B cell (primary cell): ENCODE measurements around the gene ABCA2. TPM values are rescaled to one million over a fixed set of nuclear protein-coding genes. Genes with fewer than 3 reads are reported as not detected.

Experiments
- ATAC-seq: fragments of 200-7000 bp; cut with Tn5 transposase; one replicate; pipeline ENCODE4 v1.10.0; 2021; ENCODE audit warnings: low read depth, mild to moderate bottlenecking, moderate number of reproducible peaks, moderate library complexity
- CTCF ChIA-PET: fragments of 350-600 bp; sonication (Branson Sonifier 250); formaldehyde crosslinking; loops from one replicate; lab custom pipeline; 2021; ENCODE audit warnings: antibody characterized with exemption, inconsistent platforms; lab: Charles Lee
- POLR2A ChIA-PET: fragments of 350-600 bp; sonication (Branson Sonifier 250); formaldehyde crosslinking; loops from one replicate; lab custom pipeline; 2021; ENCODE audit warnings: antibody characterized with exemption; lab: Charles Lee
- DNase-seq: peaks from one replicate; pipeline ENCODE4 v3.0.0; 2013
- H2AFZ ChIP-seq: 2 replicates; pipeline ENCODE4 v1.6.1; 2012; ENCODE audit warnings: mild to moderate bottlenecking, low read depth, low read length; ENCODE audit not compliant: insufficient read depth, poor library complexity, severe bottlenecking
- H3K27ac ChIP-seq, 2 donors: 1 replicate in 1 of 2; 2 replicates in 1 of 2; pipeline ENCODE4 v1.5.1; 2012 to 2013; ENCODE audit warnings: low read length in 2 of 2, mild to moderate bottlenecking in 2 of 2, moderate library complexity in 1 of 2
- H3K27me3 ChIP-seq, 4 experiments: fragments of 200-600 bp in 1 of 4; sonication (generic) in 1 of 4; replicated peaks in 1 of 4; 1 replicate in 2 of 4; 2 replicates in 2 of 4; pipeline versions ENCODE4 v1.6.1 to v1.7.0; 2013 to 2016; ENCODE audit warnings: low read length in 3 of 4, mild to moderate bottlenecking in 2 of 4, mixed read lengths in 1 of 4, moderate library complexity in 1 of 4; ENCODE audit not compliant: insufficient read depth in 4 of 4, control insufficient read depth in 3 of 4; ENCODE audit errors: control extremely low read depth in 1 of 4
- H3K36me3 ChIP-seq, 2 experiments: replicated peaks in 1 of 2; 1 replicate in 1 of 2; 2 replicates in 1 of 2; pipeline versions ENCODE4 v1.6.1 to v1.7.1; 2013; ENCODE audit warnings: low read length in 1 of 2; ENCODE audit not compliant: insufficient read depth in 2 of 2, control insufficient read depth in 1 of 2; ENCODE audit errors: control extremely low read depth in 1 of 2, extremely low read depth in 1 of 2
- H3K4me1 ChIP-seq, 2 donors: fragments of 200-600 bp in 1 of 2; sonication (generic) in 1 of 2; 1 replicate in 1 of 2; 2 replicates in 1 of 2; pipeline versions ENCODE4 v1.5.1 to v1.6.1; 2013 to 2017; ENCODE audit warnings: low read length in 2 of 2; ENCODE audit not compliant: control insufficient read depth in 2 of 2, insufficient read depth in 2 of 2
- H3K4me2 ChIP-seq: replicated peaks from 2 replicates; pipeline ENCODE3; 2012; ENCODE audit warnings: mild to moderate bottlenecking, low read depth, low read length; ENCODE audit not compliant: poor library complexity, severe bottlenecking
- H3K4me3 ChIP-seq, 5 experiments: fragments of 200-600 bp in 1 of 5; sonication (generic) in 1 of 5; 1 replicate in 3 of 5; 2 replicates in 2 of 5; pipeline versions ENCODE4 v1.5.1 to v1.7.0; 2011 to 2016; ENCODE audit warnings: low read length in 4 of 5, mild to moderate bottlenecking in 4 of 5, low read depth in 2 of 5, control low read depth in 1 of 5, moderate library complexity in 1 of 5; ENCODE audit not compliant: insufficient read depth in 1 of 5; ENCODE audit errors: control extremely low read depth in 1 of 5, extremely low read depth in 1 of 5
- H3K79me2 ChIP-seq: fragments of 200-600 bp; sonication (generic); one replicate; pipeline ENCODE4 v1.6.0; 2016; ENCODE audit warnings: low read length; ENCODE audit not compliant: control insufficient read depth, insufficient read depth
- H3K9ac ChIP-seq: fragments of 200-600 bp; sonication (generic); 2 replicates; pipeline ENCODE4 v1.6.1; 2017; ENCODE audit warnings: mild to moderate bottlenecking, low read length, moderate library complexity
- H3K9me3 ChIP-seq, 3 donors: one replicate each; pipeline versions ENCODE4 v1.6.1 to v1.7.1; 2013; ENCODE audit warnings: low read length in 2 of 3; ENCODE audit not compliant: control insufficient read depth in 2 of 3, insufficient read depth in 1 of 3; ENCODE audit errors: control extremely low read depth in 1 of 3
- H4K20me1 ChIP-seq: 2 replicates; pipeline ENCODE4 v1.6.0; 2012; ENCODE audit warnings: mild to moderate bottlenecking, low read length; ENCODE audit not compliant: insufficient read depth, control insufficient read depth, poor library complexity, severe bottlenecking
- H3K27ac Mint-ChIP-seq: one replicate; pipeline ENCODE4 v1.8.0; 2021; ENCODE audit warnings: mixed read lengths
- H3K27me3 Mint-ChIP-seq: one replicate; pipeline ENCODE4 v1.8.0; 2021; ENCODE audit warnings: mixed read lengths
- H3K4me1 Mint-ChIP-seq: one replicate; pipeline ENCODE4 v1.8.0; 2021; ENCODE audit warnings: mixed read lengths
- H3K4me3 Mint-ChIP-seq: one replicate; pipeline ENCODE4 v1.8.0; 2021; ENCODE audit warnings: mixed read lengths
- H3K9me3 Mint-ChIP-seq: one replicate; pipeline ENCODE4 v1.8.0; 2022; ENCODE audit warnings: mixed read lengths; ENCODE audit not compliant: insufficient read depth
- CTCF ChIP-seq: fragments of 200-600 bp; IDR thresholded peaks from one replicate; pipeline ENCODE4 v1.8.0; 2022; ENCODE audit warnings: antibody characterized with exemption, mild to moderate bottlenecking
- EZH2 ChIP-seq: IDR thresholded peaks from 2 replicates; pipeline ENCODE4 v1.6.1; 2012; ENCODE audit warnings: borderline replicate concordance, low read depth, mild to moderate bottlenecking, moderate library complexity, low read length; ENCODE audit not compliant: insufficient read depth, poor library complexity, severe bottlenecking
- WGBS: methylation state at CpG from one replicate; pipeline ENCODE4 v1.1.5; 2013; ENCODE audit warnings: missing lambda C conversion rate; ENCODE audit not compliant: insufficient coverage; 5-methylcytosine and 5-hydroxymethylcytosine counted together
- intact Hi-C: fragments of 100-400 bp; cut with micrococcal nuclease; formaldehyde crosslinking; loops from one replicate; pipeline ENCODE4 v1.10.0; 2022
- polyA plus RNA-seq: library from polyadenylated mRNA; depleted of rRNA; stranded (reverse); fragments of >200 nt; gene quantifications from 2 replicates; pipeline ENCODE4 v1.2.3, GENCODE V29; 2012
- total RNA-seq, 2 donors: library from RNA; stranded (reverse); fragments of 120-200 nt in 1 of 2; gene quantifications; 1 replicate in 1 of 2; 2 replicates in 1 of 2; pipeline versions ENCODE4 v1.2.3 to v1.2.4, GENCODE V29; 2013 to 2022

Gene ABCA2
- total and polyA plus RNA-seq, 2 donors (not counting 1 experiment from before 2014, with no cell fraction given): 30.7 to 61.1 TPM

DNA sequence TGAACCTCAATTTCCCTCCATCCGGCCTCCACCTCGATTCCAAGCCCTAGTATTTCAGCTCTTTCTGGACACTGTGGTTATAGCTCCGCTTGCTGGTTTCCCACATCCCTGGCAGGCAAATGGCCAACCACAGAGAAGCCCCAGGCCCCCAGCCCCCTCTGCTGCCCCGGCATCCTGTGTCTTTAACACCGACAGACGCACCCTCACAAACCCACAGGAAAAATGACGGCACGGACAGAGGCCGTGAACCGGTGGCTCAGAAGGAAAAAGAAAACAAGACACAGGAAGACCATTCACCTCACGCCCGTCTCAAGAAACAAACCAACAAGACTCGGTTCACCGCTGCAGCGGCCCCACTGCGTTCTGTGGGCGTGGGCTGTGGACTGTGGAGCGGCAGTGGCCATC, 30.2 kb downstream of the ABCA2 start:
- Histone ChIP-seq H3K27ac (peak overlapping the region; percentile 29 to 54), H3K4me1 (peaks cover 58 to 72% of the 10 kb centered on the region in 2 donors), H4K20me1 (peaks cover 16% of the 10 kb centered on the region), H2AFZ (peak overlapping the region; percentile 60), H3K4me2 (peak overlapping the region; percentile 90), H3K9me3 (peaks cover 0 to 7% (median 0%) of the 10 kb centered on the region in 3 donors), H3K4me3 (peak overlapping the region in 1 of 5 experiments; percentile 33), H3K9ac (peak overlapping the region; percentile 19), H3K36me3 (peaks cover 0 to 6% of the 10 kb centered on the region in 2 experiments), H3K27me3 (peaks cover 0 to 4% (median 0%) of the 10 kb centered on the region in 4 experiments), H3K79me2 (peaks cover 10% of the 10 kb centered on the region)
- Mint-ChIP-seq H3K4me3 (peak overlapping the region; percentile 76), H3K4me1 (peaks cover 52% of the 10 kb centered on the region), H3K27me3 (peaks cover 3% of the 10 kb centered on the region), H3K27ac (peak overlapping the region; percentile 80), H3K9me3 (no peaks in the 10 kb centered on the region)
- DNase-seq (no peak), ATAC-seq (no peak)
- intact Hi-C loops: no loop called here
- WGBS: 5% methylated on average over 8 of the region's 18 CpGs
- TF ChIP-seq EZH2 (no peak), CTCF (no peak)
- ChIA-PET CTCF (interaction anchor here (1.3 to 3.4 kb wide), 3 partner anchors 31 to 208 kb away, joined by 3 to 22 read pairs (median 4); partner anchors contain the start of gene ABCA2), POLR2A (no interaction called here)

DNA sequence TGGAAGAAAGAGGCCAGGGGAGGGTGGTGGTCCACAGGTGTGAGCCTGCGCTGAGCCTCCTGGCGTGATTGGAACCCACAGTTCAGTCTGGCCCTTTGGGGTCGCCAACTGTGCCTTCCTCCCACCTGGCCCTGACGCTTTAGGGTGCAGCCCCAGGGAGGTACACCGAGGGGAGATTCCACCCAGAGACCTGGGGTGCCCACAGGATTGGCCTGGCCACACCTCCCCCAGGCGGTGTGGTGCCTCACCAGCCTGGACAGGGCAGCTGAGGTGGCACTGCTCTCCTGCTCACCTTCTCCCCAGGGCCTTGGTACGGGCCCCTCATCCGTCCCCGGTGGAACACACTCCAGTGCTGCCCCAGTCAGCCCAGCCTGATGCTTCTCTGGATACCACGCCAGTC, 30.7 kb downstream of the ABCA2 start:
- no peak for ATAC-seq
- POLR2A ChIA-PET: no interaction called here
- Mint-ChIP-seq H3K9me3 (no peaks in the 10 kb centered on the region), H3K27me3 (peaks cover 3% of the 10 kb centered on the region), H3K4me1 (peaks cover 56% of the 10 kb centered on the region), H3K4me3 (peak overlapping the region; percentile 76), H3K27ac (peak overlapping the region; percentile 80)
- Histone ChIP-seq H3K9ac (peak overlapping the region; percentile 19), H3K4me3 (no peak overlapping the region), H3K27ac (peak overlapping the region; percentile 3 to 54), H3K4me1 (peaks cover 60 to 74% of the 10 kb centered on the region in 2 donors), H3K27me3 (peaks cover 0 to 4% (median 0%) of the 10 kb centered on the region in 4 experiments), H2AFZ (peak overlapping the region; percentile 60), H3K9me3 (peaks cover 0 to 7% (median 0%) of the 10 kb centered on the region in 3 donors), H3K4me2 (peak overlapping the region; percentile 90), H3K79me2 (peaks cover 10% of the 10 kb centered on the region), H4K20me1 (peaks cover 17% of the 10 kb centered on the region), H3K36me3 (peaks cover 0 to 6% of the 10 kb centered on the region in 2 experiments)
- TF ChIP-seq EZH2 (no peak), CTCF (no peak)
- intact Hi-C loops: no loop called here
- CTCF ChIA-PET: interaction anchor here (1.3 to 3.4 kb wide), 4 partner anchors 31 to 208 kb away, joined by 3 to 22 read pairs (median 8); partner anchors contain the start of gene ABCA2
- DNase-seq: no peak
- 69% methylated on average over 9 of the region's 10 CpGs for WGBS
